ENCODE results near the gene PTBP3.

Gene PTBP3

DNA sequence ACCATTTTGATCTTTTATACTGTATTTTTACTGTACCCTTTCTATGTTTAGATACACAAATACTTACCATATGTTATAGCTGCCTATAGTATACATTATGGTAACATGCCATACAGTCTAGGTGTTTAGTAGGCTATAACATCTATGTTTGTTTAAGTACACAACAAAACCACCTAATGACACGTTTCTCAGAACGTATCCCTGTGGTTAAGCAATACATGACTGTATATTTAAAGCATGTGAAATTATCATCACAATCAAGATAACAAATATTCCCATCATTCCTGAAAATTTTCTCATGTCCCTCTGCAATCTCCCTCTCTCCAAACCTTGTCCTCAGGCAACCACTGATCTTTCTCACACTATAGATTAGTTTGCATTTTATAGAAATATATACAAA lies 91.9 kb downstream of the PTBP3 start:
- in situ Hi-C loops (cut with MboI; ENCODE audit: low pct_unique_long_range_greater_than_20kb, low sequenced_read_pairs, unreplicated experiment), result no loop called here
- TF ChIP-seq, protein P1, sequence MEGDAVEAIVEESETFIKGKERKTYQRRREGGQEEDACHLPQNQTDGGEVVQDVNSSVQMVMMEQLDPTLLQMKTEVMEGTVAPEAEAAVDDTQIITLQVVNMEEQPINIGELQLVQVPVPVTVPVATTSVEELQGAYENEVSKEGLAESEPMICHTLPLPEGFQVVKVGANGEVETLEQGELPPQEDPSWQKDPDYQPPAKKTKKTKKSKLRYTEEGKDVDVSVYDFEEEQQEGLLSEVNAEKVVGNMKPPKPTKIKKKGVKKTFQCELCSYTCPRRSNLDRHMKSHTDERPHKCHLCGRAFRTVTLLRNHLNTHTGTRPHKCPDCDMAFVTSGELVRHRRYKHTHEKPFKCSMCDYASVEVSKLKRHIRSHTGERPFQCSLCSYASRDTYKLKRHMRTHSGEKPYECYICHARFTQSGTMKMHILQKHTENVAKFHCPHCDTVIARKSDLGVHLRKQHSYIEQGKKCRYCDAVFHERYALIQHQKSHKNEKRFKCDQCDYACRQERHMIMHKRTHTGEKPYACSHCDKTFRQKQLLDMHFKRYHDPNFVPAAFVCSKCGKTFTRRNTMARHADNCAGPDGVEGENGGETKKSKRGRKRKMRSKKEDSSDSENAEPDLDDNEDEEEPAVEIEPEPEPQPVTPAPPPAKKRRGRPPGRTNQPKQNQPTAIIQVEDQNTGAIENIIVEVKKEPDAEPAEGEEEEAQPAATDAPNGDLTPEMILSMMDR (IDR thresholded peaks at IDR 0.05; ENCODE audit: extremely low read depth, insufficient read depth, missing control alignments), result no peak
- no peak for DNase-seq (ENCODE audit: low spot score)

DNA sequence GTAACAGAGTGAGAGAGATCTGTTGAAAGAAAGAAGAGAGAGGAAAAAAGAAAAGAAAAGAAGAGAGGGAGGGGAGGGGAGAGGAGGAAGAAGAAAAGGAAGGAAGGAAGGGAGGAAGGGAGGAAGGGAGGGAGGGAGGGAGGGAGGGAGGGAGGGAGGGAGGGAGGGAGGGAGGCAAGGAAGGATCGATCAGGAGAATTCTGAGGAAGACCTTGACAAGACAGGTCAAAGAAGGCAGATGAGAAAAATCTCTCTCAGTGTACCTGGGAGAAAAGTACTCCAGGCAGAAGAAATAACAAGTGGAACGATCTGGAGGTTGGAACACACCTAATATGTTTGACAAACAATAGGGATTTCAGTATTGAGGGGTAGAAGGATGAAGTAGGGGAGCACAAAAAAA lies 93.7 kb downstream of the PTBP3 start:
- TF ChIP-seq, protein P1 (IDR thresholded peaks at IDR 0.05; ENCODE audit: extremely low read depth, insufficient read depth, missing control alignments), result no peak
- in situ Hi-C loops (cut with MboI; ENCODE audit: low pct_unique_long_range_greater_than_20kb, low sequenced_read_pairs, unreplicated experiment), result no loop called here
- DNase-seq (ENCODE audit: low spot score), result no peak

DNA sequence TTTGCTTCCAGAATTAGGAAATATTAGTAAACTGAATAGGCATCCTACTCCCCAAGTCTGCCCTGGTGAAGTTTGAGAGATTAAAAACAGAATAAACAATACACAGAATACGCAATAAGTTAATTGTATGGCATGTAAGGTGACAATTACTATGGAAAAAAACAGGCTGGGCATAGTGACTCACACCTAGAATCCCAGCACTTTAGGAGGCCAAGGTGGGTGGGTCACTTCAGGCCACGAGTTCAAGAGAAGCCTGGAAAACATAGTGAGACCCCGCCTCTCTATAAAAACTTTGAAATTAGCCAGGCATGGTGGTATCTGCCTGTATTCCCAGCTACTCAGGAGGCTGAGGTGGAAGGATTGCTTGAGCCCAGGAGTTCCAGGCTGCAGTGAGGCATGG lies 94.1 kb downstream of the PTBP3 start:
- TF ChIP-seq, protein P1 (IDR thresholded peaks at IDR 0.05; ENCODE audit: extremely low read depth, insufficient read depth, missing control alignments), result no peak
- in situ Hi-C loops (cut with MboI; ENCODE audit: low pct_unique_long_range_greater_than_20kb, low sequenced_read_pairs, unreplicated experiment), result no loop called here
- no peak for DNase-seq (ENCODE audit: low spot score)

DNA sequence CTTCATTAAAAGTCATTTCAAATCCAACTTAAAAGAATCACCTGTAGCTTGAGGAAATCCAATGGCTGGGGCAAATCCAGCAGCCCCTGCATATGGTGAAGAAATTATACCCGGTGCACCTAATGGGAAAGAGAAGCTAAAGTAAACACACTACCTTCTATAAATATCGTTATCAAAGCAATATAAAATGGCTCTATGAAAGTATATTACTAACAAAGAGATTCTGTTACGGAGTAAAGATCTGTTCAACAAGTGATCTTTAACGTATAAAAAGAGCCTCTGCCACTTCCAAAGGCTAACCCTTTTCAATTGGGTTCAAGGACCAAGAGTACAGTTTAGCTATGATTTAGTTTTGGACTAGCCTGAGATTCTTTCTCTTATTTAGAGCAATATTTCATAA lies 98.6 kb downstream of the PTBP3 start:
- in situ Hi-C loops (cut with MboI; ENCODE audit: low pct_unique_long_range_greater_than_20kb, low sequenced_read_pairs, unreplicated experiment), result no loop called here
- TF ChIP-seq, protein P1 (IDR thresholded peaks at IDR 0.05; ENCODE audit: extremely low read depth, insufficient read depth, missing control alignments), result no peak
- DNase-seq (ENCODE audit: low spot score), result no peak

DNA sequence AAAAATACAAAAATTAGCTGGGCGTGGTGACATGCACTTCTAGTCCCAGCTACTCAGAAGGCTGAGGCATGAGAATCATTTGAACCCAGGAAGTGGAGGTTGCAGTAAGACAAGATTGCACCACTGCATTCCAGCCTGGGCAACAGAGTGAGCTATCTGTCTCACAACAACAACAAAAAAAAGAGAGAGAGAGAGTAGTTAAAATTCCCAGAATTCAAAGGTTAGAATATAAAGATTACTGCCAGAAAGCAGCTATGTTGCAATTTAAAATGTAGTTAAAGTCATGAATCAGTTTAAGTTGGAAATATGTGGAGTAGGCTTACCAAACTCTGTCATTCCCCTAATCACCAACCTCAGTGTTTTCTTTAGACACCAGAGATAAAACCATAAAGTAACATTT lies 99.7 kb downstream of the PTBP3 start:
- in situ Hi-C loops (cut with MboI; ENCODE audit: low pct_unique_long_range_greater_than_20kb, low sequenced_read_pairs, unreplicated experiment), result no loop called here
- DNase-seq (ENCODE audit: low spot score), result no peak
- TF ChIP-seq, protein P1 (IDR thresholded peaks at IDR 0.05; ENCODE audit: extremely low read depth, insufficient read depth, missing control alignments), result no peak

DNA sequence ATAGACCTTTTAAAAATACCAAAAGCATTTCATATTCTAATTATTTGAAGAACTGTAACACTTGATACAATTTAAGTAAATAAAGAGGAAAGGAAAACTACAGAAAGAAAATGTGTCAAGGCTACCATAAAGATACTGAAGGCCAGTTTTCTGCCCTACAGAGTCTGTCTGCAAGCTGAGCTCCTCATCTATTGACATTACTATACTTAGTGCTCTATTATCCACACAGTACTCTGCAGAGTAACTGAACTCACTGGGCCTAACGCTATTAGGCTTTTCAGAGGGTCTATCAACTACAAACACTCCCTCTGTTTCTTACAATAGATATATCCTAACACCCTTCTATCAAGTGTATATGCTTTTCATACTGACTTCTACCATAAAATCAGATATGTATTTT lies 101.2 kb downstream of the PTBP3 start:
- DNase-seq (ENCODE audit: low spot score), result no peak
- TF ChIP-seq, protein P1 (IDR thresholded peaks at IDR 0.05; ENCODE audit: extremely low read depth, insufficient read depth, missing control alignments), result no peak
- in situ Hi-C loops (cut with MboI; ENCODE audit: low pct_unique_long_range_greater_than_20kb, low sequenced_read_pairs, unreplicated experiment), result no loop called here

DNA sequence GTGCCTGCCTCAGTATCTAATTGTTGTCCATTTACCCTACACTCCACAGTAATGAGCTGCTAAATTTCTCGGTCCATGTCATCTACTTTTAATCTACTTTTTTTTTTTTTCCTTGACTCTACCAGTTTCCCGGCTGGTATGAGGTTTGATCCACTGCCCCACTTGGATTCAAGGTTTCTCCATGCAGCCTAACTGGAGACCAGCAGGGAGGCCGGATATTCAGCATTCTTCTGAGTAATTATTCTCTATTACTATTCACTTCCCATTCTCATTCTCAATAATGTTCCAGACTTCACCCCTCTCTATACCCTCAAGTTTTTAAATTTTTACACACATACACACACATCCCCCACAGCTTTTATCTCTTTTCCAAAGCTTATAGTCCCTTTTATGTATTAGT lies 107.3 kb downstream of the PTBP3 start:
- no peak for DNase-seq (ENCODE audit: low spot score)
- in situ Hi-C loops (cut with MboI; ENCODE audit: low pct_unique_long_range_greater_than_20kb, low sequenced_read_pairs, unreplicated experiment), result no loop called here
- TF ChIP-seq, protein P1 (IDR thresholded peaks at IDR 0.05; ENCODE audit: extremely low read depth, insufficient read depth, missing control alignments), result no peak

Data from GM13977 (cell line).